COLO829 (cell line): ENCODE results near the gene PROSER1.
A peak's percentile ranks its signal among the peaks of the same experiment; 100 is the strongest.
"Not testable (repeated sequence)": the region's sequence is repeated elsewhere in the genome, so short reads cannot be mapped to it uniquely, and the experiment has no call there.

ENCODE experiments used
- DNase-seq: peaks from one replicate; pipeline ENCODE4 v3.0.0; 2012; ENCODE audit warnings: low spot score

The PROSER1 gene

GRCh38 chr13:39037880-39038568, at the start of gene PROSER1, which contains the start of gene NHLRC3:
Gene PROSER1, minus strand, starts transcription at chr13:39038089. Its CDS starts 847 bp downstream, at chr13:39037242.
Gene NHLRC3, plus strand, starts transcription at chr13:39038456. Its CDS starts 184 bp downstream, at chr13:39038640.
- peak; percentile 39 for DNase-seq

GRCh38 chr13:39086251-39086945, 48.5 kb upstream of the PROSER1 start:
- DNase-seq: not testable (repeated sequence)

DNA sequence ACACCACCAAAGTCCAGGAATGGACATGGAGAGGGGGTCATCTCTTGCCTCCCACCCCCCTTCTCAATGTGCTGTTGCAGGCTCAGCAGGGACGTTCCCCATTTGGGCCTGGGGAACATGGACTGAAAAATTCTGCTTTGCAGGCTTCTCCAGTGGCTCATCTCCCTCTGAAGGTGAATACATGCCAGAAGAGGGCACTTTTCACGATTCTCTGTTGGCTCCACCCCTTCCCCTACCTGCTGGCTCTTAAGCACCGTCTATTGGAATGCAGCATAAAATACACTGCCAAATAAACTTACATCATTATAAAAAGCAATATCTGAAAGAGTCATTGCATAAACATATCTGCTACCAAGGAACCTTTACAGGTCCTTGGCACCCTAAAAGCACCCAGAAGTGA, 36.1 kb upstream of the PROSER1 start:
- DNase-seq: no peak

DNA sequence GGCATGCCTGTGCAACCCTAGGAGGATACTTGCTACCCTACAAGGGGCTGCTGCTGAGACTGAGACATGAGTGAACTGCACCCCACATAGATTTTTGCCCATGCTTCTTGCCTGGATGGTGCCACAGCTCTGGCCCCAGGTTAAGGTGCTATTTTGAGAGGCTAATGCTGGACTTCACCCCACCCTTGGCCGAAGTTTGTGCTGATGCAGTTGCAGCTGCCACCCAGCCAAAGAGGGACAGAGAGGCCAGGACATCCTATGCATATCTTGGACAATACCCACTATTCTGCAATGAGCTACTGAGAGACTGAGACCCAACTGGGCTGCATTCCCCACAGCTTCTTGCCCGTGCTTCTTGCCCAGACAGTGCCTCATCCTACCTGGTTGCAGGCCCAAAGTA, 35.0 kb upstream of the PROSER1 start:
- DNase-seq: no peak

- DNase-seq: no peak
These were observed 24.1 kb upstream of the PROSER1 start for GRCh38 chr13:39062004-39062403.

DNA sequence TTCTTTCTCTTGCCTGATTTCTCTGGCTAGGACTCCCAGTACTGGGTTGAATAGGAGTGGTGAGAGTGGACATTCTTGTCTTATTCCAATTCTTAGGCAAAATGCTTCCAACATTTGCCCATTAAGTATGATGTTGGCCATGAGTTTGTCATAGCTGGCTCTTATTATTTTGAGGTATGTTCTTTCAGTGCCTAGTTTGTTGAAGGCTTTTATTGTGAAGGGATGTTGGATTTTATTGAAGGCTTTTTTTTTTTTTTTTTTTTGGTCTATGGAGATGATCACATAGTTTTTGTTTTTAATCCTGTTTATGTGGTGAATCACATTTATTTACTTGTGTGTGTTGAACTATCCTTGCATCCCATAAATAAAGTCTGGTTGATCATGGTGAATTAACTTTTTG, 20.2 kb upstream of the PROSER1 start:
- no peak for DNase-seq

GRCh38 chr13:39056018-39056417, 18.1 kb upstream of the PROSER1 start:
- DNase-seq: no peak

DNA sequence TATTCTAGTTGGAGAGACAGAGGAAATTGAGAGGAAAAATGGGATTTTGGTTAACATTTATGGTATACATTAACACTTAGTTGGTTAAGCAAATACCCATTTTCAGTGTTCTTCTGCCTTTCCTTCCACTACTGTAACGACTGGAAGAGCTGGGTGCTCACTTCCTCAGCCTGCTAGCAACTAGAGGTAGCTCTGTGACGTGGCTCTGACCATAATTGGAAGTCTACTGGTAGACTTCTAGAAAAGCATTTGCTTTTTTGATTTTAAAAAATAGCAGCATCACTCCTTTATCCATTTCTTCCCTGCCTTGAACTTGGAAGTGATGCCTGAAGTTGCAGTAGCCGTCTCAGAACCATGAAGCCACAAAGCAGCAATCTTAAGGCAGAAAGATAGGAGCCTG, 16.2 kb upstream of the PROSER1 start:
- no peak for DNase-seq

DNA sequence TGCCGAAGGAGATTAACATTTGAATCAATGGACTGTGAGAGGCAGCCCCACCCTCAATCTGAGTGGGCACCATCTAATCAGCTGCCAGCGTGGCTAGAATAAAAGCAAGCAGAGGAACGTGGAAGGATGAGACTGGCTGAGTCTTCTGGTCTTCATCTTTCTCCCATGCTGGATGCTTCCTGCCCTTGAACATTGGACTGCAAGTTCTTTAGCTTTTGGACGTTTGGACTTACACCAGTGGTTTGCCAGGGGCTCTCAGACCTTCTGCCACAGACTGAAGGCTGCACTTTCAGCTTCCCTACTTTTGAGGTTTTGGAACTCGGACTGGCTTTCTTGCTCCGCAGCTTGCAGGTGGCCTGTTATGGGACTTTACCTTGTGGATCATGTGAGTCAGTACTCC, 15.1 kb upstream of the PROSER1 start:
- no peak for DNase-seq

- peak; percentile 56 for DNase-seq
These were observed 13.3 kb upstream of the PROSER1 start for GRCh38 chr13:39051157-39051556.

GRCh38 chr13:39049274-39049673, 11.4 kb upstream of the PROSER1 start:
- no peak for DNase-seq

DNA sequence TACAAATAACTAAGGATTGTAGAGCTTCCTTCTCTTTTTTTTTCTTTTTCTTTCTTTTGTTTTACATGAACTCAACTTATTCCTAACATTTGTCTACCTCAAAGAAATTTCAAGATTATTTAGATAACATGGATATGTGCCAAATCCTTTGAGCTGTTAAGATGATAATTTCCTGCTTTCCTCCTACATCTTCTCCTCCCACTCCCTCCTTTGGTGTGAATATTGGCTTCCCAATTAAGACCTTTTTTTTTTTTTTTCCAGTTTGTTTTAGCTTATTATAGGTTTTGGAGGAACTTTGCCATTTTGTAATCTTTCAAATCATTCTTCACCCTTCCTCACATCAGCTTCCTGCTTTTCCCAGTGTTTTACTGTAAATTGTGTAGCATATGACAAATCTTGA, 10.9 kb upstream of the PROSER1 start:
- no peak for DNase-seq

DNA sequence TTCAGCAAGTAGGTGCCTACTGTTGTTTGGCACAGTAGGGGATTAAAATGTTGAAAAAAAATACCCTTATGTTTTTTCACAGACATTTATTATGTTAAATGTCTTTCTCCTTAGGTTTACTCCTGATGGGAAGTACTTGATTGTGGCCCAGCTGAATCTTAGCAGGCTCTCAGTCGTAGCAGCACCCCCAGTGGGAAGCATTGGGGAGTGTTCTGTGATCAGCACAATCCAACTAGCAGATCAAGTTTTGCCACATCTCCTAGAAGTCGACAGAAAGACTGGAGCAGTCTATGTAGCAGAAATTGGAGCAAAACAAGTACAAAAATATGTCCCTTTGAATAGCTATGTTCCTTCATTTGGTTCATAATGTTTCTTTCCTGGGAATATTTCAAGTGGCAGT, 9.7 kb upstream of the PROSER1 start:
- no peak for DNase-seq

- no peak for DNase-seq
These were observed 6.6 kb upstream of the PROSER1 start for GRCh38 chr13:39044536-39044935.

DNA sequence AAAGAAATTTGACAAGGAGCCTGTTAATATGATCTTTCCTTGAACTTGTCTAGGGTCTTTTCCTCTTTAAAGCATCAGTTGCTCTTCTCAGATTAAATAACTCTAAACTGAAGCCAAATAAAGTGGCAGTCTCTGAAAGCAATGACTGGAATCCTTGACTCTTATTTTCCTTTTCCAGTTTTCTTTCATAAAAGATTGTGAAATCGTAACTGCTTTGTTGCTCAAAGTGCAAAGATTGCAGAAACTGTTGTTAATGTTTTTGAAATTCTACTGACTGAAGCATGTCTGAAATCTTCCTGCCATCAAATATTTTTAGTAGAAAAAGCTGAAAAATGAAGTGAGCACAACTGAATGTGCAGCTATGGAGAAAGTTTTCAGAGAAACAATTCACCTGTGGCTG, 2.3 kb upstream of the PROSER1 start:
- no peak for DNase-seq

DNA sequence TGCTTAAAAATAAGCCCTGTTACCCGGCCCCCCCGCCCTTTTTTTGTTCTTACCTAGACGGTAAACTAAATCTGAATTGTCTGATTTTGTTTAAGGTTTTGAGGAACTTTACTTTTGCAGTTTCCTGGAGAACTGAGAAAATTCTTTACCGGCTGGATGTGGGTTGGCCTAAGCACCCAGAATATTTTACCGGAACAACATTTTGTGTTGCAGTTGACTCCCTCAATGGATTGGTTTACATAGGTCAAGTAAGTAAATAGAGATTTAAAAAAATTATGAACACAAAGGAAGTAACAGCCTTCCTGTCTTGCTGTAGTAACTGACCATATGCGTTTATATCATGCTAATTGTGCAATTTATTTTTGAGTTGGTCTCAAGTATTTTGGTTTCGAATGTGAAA, 1.2 kb upstream of the PROSER1 start:
- DNase-seq: no peak

DNA sequence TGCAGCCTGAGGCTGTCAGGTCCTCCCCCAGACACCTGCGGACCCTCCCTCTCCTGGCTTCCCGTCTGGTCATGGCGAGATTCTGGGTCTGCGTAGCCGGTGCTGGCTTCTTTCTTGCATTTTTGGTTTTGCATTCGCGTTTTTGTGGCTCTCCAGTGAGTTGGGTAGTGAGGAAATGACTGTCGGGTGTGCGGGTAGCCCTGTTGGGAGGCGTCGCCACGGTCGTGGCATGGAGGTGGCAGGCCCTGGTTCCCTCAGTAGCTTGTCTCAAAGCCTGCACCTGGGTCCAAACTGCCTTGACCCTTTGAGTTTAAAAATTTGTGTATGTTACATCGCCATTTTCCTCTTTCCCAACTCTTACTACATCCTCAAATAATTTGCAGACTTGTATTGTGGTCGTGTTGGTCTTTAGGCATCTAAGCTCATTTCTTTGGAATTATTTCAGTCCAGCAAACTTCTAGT, 711 bp upstream of the PROSER1 start:
- no peak for DNase-seq

- no peak for DNase-seq
These were observed 444 bp downstream of the PROSER1 start for GRCh38 chr13:39037410-39037879.

DNA sequence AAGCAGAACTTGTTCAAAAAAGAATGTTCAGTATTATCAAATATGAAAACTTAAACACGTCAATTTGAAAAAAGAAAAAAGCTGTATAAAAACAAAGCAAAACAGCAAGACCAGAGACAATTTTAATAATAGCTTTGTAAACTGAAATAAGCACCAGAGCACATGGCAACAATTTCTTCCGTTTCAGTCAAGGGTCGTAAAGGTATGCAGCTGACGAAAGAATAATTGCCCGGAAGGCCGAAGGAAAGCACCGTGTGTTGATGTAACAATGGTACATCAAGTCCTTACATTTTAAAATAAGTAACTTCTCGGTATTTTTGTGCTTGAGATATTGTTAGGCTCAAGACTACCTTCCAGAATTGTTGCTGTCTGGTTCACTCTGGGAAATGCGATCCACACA, 1.7 kb downstream of the PROSER1 start:
- DNase-seq: no peak

- no peak for DNase-seq
These were observed 2.1 kb downstream of the PROSER1 start for GRCh38 chr13:39035799-39036198.

- DNase-seq: no peak
These were observed 2.7 kb downstream of the PROSER1 start for GRCh38 chr13:39035204-39035603.

DNA sequence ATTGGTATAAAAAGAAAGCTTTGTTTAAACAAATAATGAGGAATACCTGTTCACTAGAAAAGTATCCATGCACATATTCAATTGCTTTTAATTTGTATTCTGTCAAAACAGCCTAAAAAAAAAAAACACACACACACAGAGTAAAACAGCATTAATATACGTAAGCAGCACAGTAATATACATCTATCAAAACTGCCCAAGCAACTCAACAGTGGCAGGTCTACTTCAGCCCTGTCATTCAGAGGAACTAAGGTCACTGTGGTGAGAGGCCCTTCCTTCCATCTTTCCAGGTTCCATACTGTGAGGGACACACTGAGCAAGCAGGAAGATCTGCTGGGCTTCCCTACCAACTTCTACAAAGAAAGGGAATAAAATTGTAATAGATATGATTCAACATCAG, 3.8 kb downstream of the PROSER1 start:
- no peak for DNase-seq

GRCh38 chr13:39032150-39032549, 5.7 kb downstream of the PROSER1 start:
- DNase-seq: no peak

- no peak for DNase-seq
These were observed 12.5 kb downstream of the PROSER1 start for GRCh38 chr13:39025433-39025839.
